GM18870 (cell line): ENCODE data around the gene SCFD2.

Experiments used
- ATAC-seq: cut with Tn5 transposase; IDR thresholded peaks from one replicate; pipeline ENCODE4 v1.9.1; 2021; ENCODE audit warnings: moderate library complexity; ENCODE audit not compliant: unreplicated experiment

Gene SCFD2

GRCh38 chr4:52904421-52904820 lies 461.4 kb downstream of the SCFD2 start:
- no peak for ATAC-seq

GRCh38 chr4:52903273-52903672 lies 462.6 kb downstream of the SCFD2 start:
- ATAC-seq = no peak

GRCh38 chr4:52894443-52894842 lies 471.4 kb downstream of the SCFD2 start:
- no peak for ATAC-seq

- no peak for ATAC-seq
Measured at GRCh38 chr4:52892880-52893279, 473.0 kb downstream of the SCFD2 start.

- no peak for ATAC-seq
Measured at GRCh38 chr4:52891743-52892142, 474.1 kb downstream of the SCFD2 start.

- ATAC-seq = no peak
Measured at GRCh38 chr4:52890521-52890791, 475.4 kb downstream of the SCFD2 start.

GRCh38 chr4:52889778-52890520 lies 475.9 kb downstream of the SCFD2 start:
- ATAC-seq = no peak

- ATAC-seq = no peak
Measured at GRCh38 chr4:52889354-52889753, 476.5 kb downstream of the SCFD2 start.

- ATAC-seq = no peak
Measured at GRCh38 chr4:52884994-52885393, 480.9 kb downstream of the SCFD2 start.

GRCh38 chr4:52883707-52884669 lies 481.9 kb downstream of the SCFD2 start:
- ATAC-seq = no peak

- ATAC-seq = no peak
Measured at GRCh38 chr4:52883183-52883621, 482.7 kb downstream of the SCFD2 start.

- ATAC-seq = no peak
Measured at GRCh38 chr4:52880994-52881393, 484.9 kb downstream of the SCFD2 start.

GRCh38 chr4:52879471-52879870 lies 486.4 kb downstream of the SCFD2 start:
- no peak for ATAC-seq

- no peak for ATAC-seq
Measured at GRCh38 chr4:52877694-52878093, 488.2 kb downstream of the SCFD2 start.

- no peak for ATAC-seq
Measured at GRCh38 chr4:52877036-52877435, 488.8 kb downstream of the SCFD2 start.

GRCh38 chr4:52876069-52876468 lies 489.8 kb downstream of the SCFD2 start:
- ATAC-seq = no peak

GRCh38 chr4:52874948-52875347 lies 490.9 kb downstream of the SCFD2 start:
- ATAC-seq = no peak

- no peak for ATAC-seq
Measured at GRCh38 chr4:52873861-52874343, 492.0 kb downstream of the SCFD2 start.

GRCh38 chr4:52873191-52873590 lies 492.7 kb downstream of the SCFD2 start:
- ATAC-seq = no peak

GRCh38 chr4:52870225-52870624 lies 495.6 kb downstream of the SCFD2 start:
- no peak for ATAC-seq

GRCh38 chr4:52869656-52870055 lies 496.2 kb downstream of the SCFD2 start:
- ATAC-seq = no peak

- no peak for ATAC-seq
Measured at GRCh38 chr4:52869196-52869595, 496.7 kb downstream of the SCFD2 start.
